ENCODE measurements around the gene NSF. TPM values are rescaled to one million over a fixed set of nuclear protein-coding genes. Genes with fewer than 3 reads are reported as not detected.
"Not testable (repeated sequence)": the region's sequence is repeated elsewhere in the genome, so short reads cannot be mapped to it uniquely, and the experiment has no call there.

NSF gene
- total RNA-seq, 2 experiments from 2014 or later, result 41.4 to 46.2 TPM

- ATAC-seq; H3K36me3 Mint-ChIP-seq (ENCODE audit: low read depth); POLR2A ChIA-PET; CTCF ChIA-PET; H3K4me1 Mint-ChIP-seq (ENCODE audit: low read depth); DNase-seq; intact Hi-C loops (cut with micrococcal nuclease); H3K27ac Mint-ChIP-seq; H3K4me3 Mint-ChIP-seq; H3K9me3 Mint-ChIP-seq; H3K27me3 Mint-ChIP-seq: not testable (repeated sequence)
Measured at GRCh38 chr17:46672777-46673176, 82.3 kb downstream of the NSF start.

DNA sequence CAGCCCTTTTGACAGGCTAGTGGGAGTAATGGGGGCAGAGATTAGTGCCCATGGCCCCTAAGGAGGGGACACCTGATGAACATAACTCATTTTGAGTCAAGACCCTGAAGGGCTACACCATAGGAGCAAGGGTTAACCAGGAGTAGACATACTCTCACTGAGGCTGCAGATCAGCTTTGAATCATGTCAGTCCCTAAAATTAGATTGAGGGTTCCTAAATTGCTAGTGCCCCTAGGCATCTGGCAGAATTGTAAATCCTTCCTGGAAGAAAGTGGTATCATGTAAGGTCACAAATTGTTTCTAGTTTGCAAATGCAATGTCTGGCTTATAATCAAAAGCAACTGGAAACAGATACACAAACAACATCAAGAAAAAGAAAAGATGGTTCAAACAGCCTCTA, 87.3 kb downstream of the NSF start:
- H3K27ac Mint-ChIP-seq; DNase-seq; H3K4me1 Mint-ChIP-seq (ENCODE audit: low read depth); ATAC-seq; intact Hi-C loops (cut with micrococcal nuclease); H3K9me3 Mint-ChIP-seq; H3K36me3 Mint-ChIP-seq (ENCODE audit: low read depth); H3K27me3 Mint-ChIP-seq; H3K4me3 Mint-ChIP-seq; CTCF ChIA-PET; POLR2A ChIA-PET: not testable (repeated sequence)

- H3K4me3 Mint-ChIP-seq; intact Hi-C loops (cut with micrococcal nuclease); H3K27ac Mint-ChIP-seq; H3K9me3 Mint-ChIP-seq; POLR2A ChIA-PET; H3K36me3 Mint-ChIP-seq (ENCODE audit: low read depth); ATAC-seq; DNase-seq; H3K4me1 Mint-ChIP-seq (ENCODE audit: low read depth); H3K27me3 Mint-ChIP-seq; CTCF ChIA-PET: not testable (repeated sequence)
Measured at GRCh38 chr17:46683653-46684052, 93.2 kb downstream of the NSF start.

DNA sequence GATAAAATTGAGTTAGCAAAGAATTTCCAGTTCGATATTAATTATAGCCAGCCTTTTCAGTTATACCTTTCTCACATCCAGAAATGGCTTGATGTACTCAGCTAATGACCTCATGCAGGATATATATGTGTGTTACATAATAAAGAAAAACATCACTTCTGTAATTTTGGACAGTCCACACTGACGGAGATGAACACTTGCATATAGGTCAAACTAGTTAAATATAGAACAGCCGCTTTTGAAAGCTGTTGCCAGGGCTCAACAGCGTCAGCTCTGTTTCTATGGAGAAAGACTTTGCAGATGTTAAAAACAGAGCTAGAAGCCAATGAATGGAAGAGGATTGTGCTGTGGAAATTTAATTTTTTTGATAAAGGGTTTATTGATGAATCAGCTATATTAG, 94.8 kb downstream of the NSF start:
- H3K27ac Mint-ChIP-seq; H3K9me3 Mint-ChIP-seq; H3K4me3 Mint-ChIP-seq; ATAC-seq; CTCF ChIA-PET; intact Hi-C loops (cut with micrococcal nuclease); DNase-seq; H3K4me1 Mint-ChIP-seq (ENCODE audit: low read depth); H3K27me3 Mint-ChIP-seq; POLR2A ChIA-PET; H3K36me3 Mint-ChIP-seq (ENCODE audit: low read depth): not testable (repeated sequence)

GRCh38 chr17:46692196-46692595, 101.7 kb downstream of the NSF start:
- H3K4me3 Mint-ChIP-seq; ATAC-seq; DNase-seq; H3K9me3 Mint-ChIP-seq; POLR2A ChIA-PET; intact Hi-C loops (cut with micrococcal nuclease); H3K27ac Mint-ChIP-seq; H3K4me1 Mint-ChIP-seq (ENCODE audit: low read depth); CTCF ChIA-PET; H3K27me3 Mint-ChIP-seq; H3K36me3 Mint-ChIP-seq (ENCODE audit: low read depth): not testable (repeated sequence)

GRCh38 chr17:46693283-46693682, 102.8 kb downstream of the NSF start:
- H3K27ac Mint-ChIP-seq; intact Hi-C loops (cut with micrococcal nuclease); CTCF ChIA-PET; POLR2A ChIA-PET; H3K4me1 Mint-ChIP-seq (ENCODE audit: low read depth); H3K4me3 Mint-ChIP-seq; DNase-seq; H3K27me3 Mint-ChIP-seq; H3K9me3 Mint-ChIP-seq; ATAC-seq; H3K36me3 Mint-ChIP-seq (ENCODE audit: low read depth): not testable (repeated sequence)

DNA sequence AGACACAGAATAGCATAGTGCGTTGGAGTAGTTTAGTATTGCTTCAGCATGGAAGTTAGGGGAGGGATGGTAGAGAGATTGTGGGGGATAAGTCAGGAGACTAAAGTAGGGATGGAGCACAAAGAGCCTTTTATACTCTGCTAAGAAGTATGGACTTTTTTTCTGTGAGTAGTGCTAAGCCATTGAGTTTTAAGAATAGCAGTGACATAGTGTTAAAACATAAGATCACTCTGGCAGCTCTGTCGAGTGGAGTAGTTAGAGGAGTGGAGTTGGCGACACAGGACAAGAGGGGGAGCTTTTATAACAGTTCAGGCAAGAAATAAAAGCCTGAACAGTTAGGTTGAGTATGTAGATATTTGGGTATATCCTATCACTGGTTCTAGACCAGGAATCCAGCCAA, 106.1 kb downstream of the NSF start:
- H3K9me3 Mint-ChIP-seq; H3K27me3 Mint-ChIP-seq; POLR2A ChIA-PET; DNase-seq; H3K36me3 Mint-ChIP-seq (ENCODE audit: low read depth); CTCF ChIA-PET; H3K4me1 Mint-ChIP-seq (ENCODE audit: low read depth); ATAC-seq; intact Hi-C loops (cut with micrococcal nuclease); H3K27ac Mint-ChIP-seq; H3K4me3 Mint-ChIP-seq: not testable (repeated sequence)

DNA sequence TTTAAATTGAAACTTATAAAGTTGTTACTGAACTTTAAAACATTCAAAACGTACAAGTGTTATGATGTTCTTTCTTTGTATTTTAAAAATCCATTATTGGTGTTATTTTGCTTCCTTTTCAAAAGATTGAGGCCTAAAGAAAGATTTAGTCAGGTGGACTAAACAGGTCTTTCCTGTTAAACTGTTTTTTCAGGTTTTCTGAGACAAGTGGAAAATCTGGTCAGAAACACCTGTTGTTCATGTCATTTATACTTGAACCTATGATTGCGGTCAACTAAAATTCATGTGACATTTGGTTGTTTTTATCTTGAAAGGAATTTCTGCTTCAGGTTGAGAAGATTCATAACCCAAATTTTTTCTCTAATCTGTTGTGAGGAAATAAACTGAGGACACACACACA, 108.5 kb downstream of the NSF start:
- H3K9me3 Mint-ChIP-seq; H3K4me3 Mint-ChIP-seq; ATAC-seq; H3K4me1 Mint-ChIP-seq (ENCODE audit: low read depth); H3K27ac Mint-ChIP-seq; CTCF ChIA-PET; POLR2A ChIA-PET; DNase-seq; intact Hi-C loops (cut with micrococcal nuclease); H3K36me3 Mint-ChIP-seq (ENCODE audit: low read depth); H3K27me3 Mint-ChIP-seq: not testable (repeated sequence)

DNA sequence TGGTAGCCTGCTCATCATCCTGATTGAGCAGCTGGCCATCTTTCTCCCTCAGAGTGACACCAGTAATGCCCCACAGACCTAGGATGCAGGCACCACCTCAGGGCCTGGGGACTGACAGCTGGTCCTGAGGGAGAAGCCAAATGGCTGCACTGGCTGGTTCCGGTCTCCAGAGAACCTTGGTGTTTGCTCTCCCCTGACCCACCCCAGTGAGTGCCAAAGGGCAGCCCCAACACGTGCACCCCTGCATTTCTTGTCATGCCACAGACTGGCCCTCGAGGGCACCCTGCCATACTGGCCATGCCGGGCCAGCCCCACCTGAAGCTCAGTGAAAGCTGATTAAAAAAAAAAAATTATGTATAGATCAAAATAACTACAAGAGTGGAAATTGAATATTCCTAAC, 127.5 kb downstream of the NSF start:
- TF ChIP-seq, protein P1, sequence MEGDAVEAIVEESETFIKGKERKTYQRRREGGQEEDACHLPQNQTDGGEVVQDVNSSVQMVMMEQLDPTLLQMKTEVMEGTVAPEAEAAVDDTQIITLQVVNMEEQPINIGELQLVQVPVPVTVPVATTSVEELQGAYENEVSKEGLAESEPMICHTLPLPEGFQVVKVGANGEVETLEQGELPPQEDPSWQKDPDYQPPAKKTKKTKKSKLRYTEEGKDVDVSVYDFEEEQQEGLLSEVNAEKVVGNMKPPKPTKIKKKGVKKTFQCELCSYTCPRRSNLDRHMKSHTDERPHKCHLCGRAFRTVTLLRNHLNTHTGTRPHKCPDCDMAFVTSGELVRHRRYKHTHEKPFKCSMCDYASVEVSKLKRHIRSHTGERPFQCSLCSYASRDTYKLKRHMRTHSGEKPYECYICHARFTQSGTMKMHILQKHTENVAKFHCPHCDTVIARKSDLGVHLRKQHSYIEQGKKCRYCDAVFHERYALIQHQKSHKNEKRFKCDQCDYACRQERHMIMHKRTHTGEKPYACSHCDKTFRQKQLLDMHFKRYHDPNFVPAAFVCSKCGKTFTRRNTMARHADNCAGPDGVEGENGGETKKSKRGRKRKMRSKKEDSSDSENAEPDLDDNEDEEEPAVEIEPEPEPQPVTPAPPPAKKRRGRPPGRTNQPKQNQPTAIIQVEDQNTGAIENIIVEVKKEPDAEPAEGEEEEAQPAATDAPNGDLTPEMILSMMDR (IDR thresholded peaks at IDR 0.05), result no peak
- Mint-ChIP-seq H3K9me3 (no peaks in the 10 kb centered on the region), H3K4me3 (no peak overlapping the region), H3K27me3 (no peaks in the 10 kb centered on the region), H3K4me1 (ENCODE audit: low read depth) (no peaks in the 10 kb centered on the region), H3K36me3 (ENCODE audit: low read depth) (peaks cover 5% of the 10 kb centered on the region), H3K27ac (no peak overlapping the region)
- DNase-seq (no peak), ATAC-seq (no peak)
- ChIA-PET POLR2A (no interaction called here), CTCF (no interaction called here)
- intact Hi-C loops (cut with micrococcal nuclease), result no loop called here
